ENCODE measurements around the gene HCFC2. TPM values are rescaled to one million over a fixed set of nuclear protein-coding genes. Genes with fewer than 3 reads are reported as not detected.
A peak's percentile ranks its signal among the peaks of the same experiment; 100 is the strongest.

HCFC2 gene
- total and polyA plus RNA-seq, 2 experiments from 2014 or later, result 16.6 to 24.0 TPM

- TF ChIP-seq EZH2 (IDR thresholded peaks at IDR 0.05; ENCODE audit: insufficient read depth, poor library complexity, severe bottlenecking) (no peak), EZH2phosphoT487 (IDR thresholded peaks at IDR 0.05; ENCODE audit: insufficient read depth, low read depth) (no peak)
- peaks cover 11% of the 10 kb centered on the region for H3F3A ChIP-seq (ENCODE audit: insufficient read depth)
- peak overlapping the region; percentile 95 for H3K4me3 ChIP-seq
- H2AFZ ChIP-seq, result peak overlapping the region; percentile 92
- H3K9ac ChIP-seq, result peak overlapping the region; percentile 88
- H3K4me2 ChIP-seq (ENCODE audit: unreplicated experiment), result peak overlapping the region; percentile 97
- H3K9me3 ChIP-seq (ENCODE audit: low read depth), result no peaks in the 10 kb centered on the region
- H3K27me3 ChIP-seq (replicated peaks; ENCODE audit: insufficient read depth), result no peaks in the 10 kb centered on the region
- peaks cover 15% of the 10 kb centered on the region; the same call in 1 of the 2 replicates for H3K4me1 ChIP-seq (ENCODE audit: insufficient read depth)
- DNase-seq, result peak; percentile 65
- H4K20me1 ChIP-seq (ENCODE audit: insufficient read depth), result no peaks in the 10 kb centered on the region
- in situ Hi-C loops (cut with MboI), result no loop called here
- 1 to 2% methylated on average over 22 to 37 of the region's 41 CpGs for WGBS, 2 experiments (ENCODE audit: low coverage in 1 of 2, low lambda C conversion rate in 2 of 2, missing lambda C conversion rate in 2 of 2)
- peaks cover 16% of the 10 kb centered on the region for H3K36me3 ChIP-seq (ENCODE audit: low read depth)
- peaks cover 73% of the 10 kb centered on the region for H3K79me2 ChIP-seq (ENCODE audit: insufficient read depth)
- H3K9me2 ChIP-seq (ENCODE audit: insufficient read depth), result no peaks in the 10 kb centered on the region
- peak overlapping the region; percentile 84 for H3K27ac ChIP-seq
These were observed 604 bp downstream of the HCFC2 start for GRCh38 chr12:104064842-104065427.

GRCh38 chr12:104072099-104072498 is 7.8 kb downstream of the HCFC2 start:
- Histone ChIP-seq H3K9me2 (ENCODE audit: insufficient read depth) (no peaks in the 10 kb centered on the region), H3K9me3 (ENCODE audit: low read depth) (no peaks in the 10 kb centered on the region), H3K27ac (no peak overlapping the region), H3K79me2 (ENCODE audit: insufficient read depth) (peaks cover 97% of the 10 kb centered on the region), H3K9ac (no peak overlapping the region), H4K20me1 (ENCODE audit: insufficient read depth) (no peaks in the 10 kb centered on the region), H3F3A (ENCODE audit: insufficient read depth) (no peaks in the 10 kb centered on the region), H3K4me3 (no peak overlapping the region), H3K27me3 (replicated peaks; ENCODE audit: insufficient read depth) (no peaks in the 10 kb centered on the region), H3K36me3 (ENCODE audit: low read depth) (peaks cover 40% of the 10 kb centered on the region), H3K4me1 (ENCODE audit: insufficient read depth) (no peaks in the 10 kb centered on the region), H2AFZ (no peak overlapping the region), H3K4me2 (ENCODE audit: unreplicated experiment) (no peak overlapping the region)
- in situ Hi-C loops (cut with MboI), result no loop called here
- TF ChIP-seq EZH2 (IDR thresholded peaks at IDR 0.05; ENCODE audit: insufficient read depth, poor library complexity, severe bottlenecking) (no peak), EZH2phosphoT487 (IDR thresholded peaks at IDR 0.05; ENCODE audit: insufficient read depth, low read depth) (no peak)
- 96 to 98% methylated on average over 2 of the region's 2 CpGs for WGBS, 2 experiments (ENCODE audit: low coverage in 1 of 2, low lambda C conversion rate in 2 of 2, missing lambda C conversion rate in 2 of 2)
- DNase-seq, result no peak

- in situ Hi-C loops (cut with MboI), result no loop called here
- no peak overlapping the region for H2AFZ ChIP-seq
- no peaks in the 10 kb centered on the region for H3K27me3 ChIP-seq (replicated peaks; ENCODE audit: insufficient read depth)
- H3K9me2 ChIP-seq (ENCODE audit: insufficient read depth), result no peaks in the 10 kb centered on the region
- H3F3A ChIP-seq (ENCODE audit: insufficient read depth), result no peaks in the 10 kb centered on the region
- H3K27ac ChIP-seq, result no peak overlapping the region
- peaks cover 97% of the 10 kb centered on the region for H3K79me2 ChIP-seq (ENCODE audit: insufficient read depth)
- no peaks in the 10 kb centered on the region for H3K4me1 ChIP-seq (ENCODE audit: insufficient read depth)
- H3K9me3 ChIP-seq (ENCODE audit: low read depth), result no peaks in the 10 kb centered on the region
- 97 to 100% methylated on average over 1 of the region's 1 CpG for WGBS, 2 experiments (ENCODE audit: low coverage in 1 of 2, low lambda C conversion rate in 2 of 2, missing lambda C conversion rate in 2 of 2)
- no peak overlapping the region for H3K4me3 ChIP-seq
- no peak for TF ChIP-seq EZH2 (IDR thresholded peaks at IDR 0.05; ENCODE audit: insufficient read depth, poor library complexity, severe bottlenecking)
- TF ChIP-seq EZH2phosphoT487 (IDR thresholded peaks at IDR 0.05; ENCODE audit: insufficient read depth, low read depth), result no peak
- H3K4me2 ChIP-seq (ENCODE audit: unreplicated experiment), result no peak overlapping the region
- no peak overlapping the region for H3K9ac ChIP-seq
- DNase-seq, result no peak
- peaks cover 26% of the 10 kb centered on the region for H3K36me3 ChIP-seq (ENCODE audit: low read depth)
- H4K20me1 ChIP-seq (ENCODE audit: insufficient read depth), result no peaks in the 10 kb centered on the region
These were observed 9.4 kb downstream of the HCFC2 start for GRCh38 chr12:104073699-104074098.

GRCh38 chr12:104079024-104079423 is 14.7 kb downstream of the HCFC2 start:
- peaks cover 71% of the 10 kb centered on the region for H3K79me2 ChIP-seq (ENCODE audit: insufficient read depth)
- no peak for TF ChIP-seq EZH2 (IDR thresholded peaks at IDR 0.05; ENCODE audit: insufficient read depth, poor library complexity, severe bottlenecking)
- TF ChIP-seq EZH2phosphoT487 (IDR thresholded peaks at IDR 0.05; ENCODE audit: insufficient read depth, low read depth), result no peak
- no peaks in the 10 kb centered on the region for H4K20me1 ChIP-seq (ENCODE audit: insufficient read depth)
- no peaks in the 10 kb centered on the region for H3K27me3 ChIP-seq (replicated peaks; ENCODE audit: insufficient read depth)
- H3K9me2 ChIP-seq (ENCODE audit: insufficient read depth), result no peaks in the 10 kb centered on the region
- in situ Hi-C loops (cut with MboI), result no loop called here
- no peak overlapping the region for H3K9ac ChIP-seq
- H3F3A ChIP-seq (ENCODE audit: insufficient read depth), result no peaks in the 10 kb centered on the region
- DNase-seq, result no peak
- 88 to 94% methylated on average over 1 of the region's 1 CpG for WGBS, 2 experiments (ENCODE audit: low coverage in 1 of 2, low lambda C conversion rate in 2 of 2, missing lambda C conversion rate in 2 of 2)
- no peak overlapping the region for H3K27ac ChIP-seq
- no peak overlapping the region for H2AFZ ChIP-seq
- H3K4me3 ChIP-seq, result no peak overlapping the region
- H3K9me3 ChIP-seq (ENCODE audit: low read depth), result no peaks in the 10 kb centered on the region
- peaks cover 38% of the 10 kb centered on the region for H3K36me3 ChIP-seq (ENCODE audit: low read depth)
- H3K4me1 ChIP-seq (ENCODE audit: insufficient read depth), result no peaks in the 10 kb centered on the region
- no peak overlapping the region for H3K4me2 ChIP-seq (ENCODE audit: unreplicated experiment)

Data from GM23248 (cell line).